HepG2 (cell line): Measurements from ENCODE around the gene TMEM151A. TPM values are rescaled to one million over a fixed set of nuclear protein-coding genes. Genes with fewer than 3 reads are reported as not detected.

ENCODE experiments used
- BCL6 ChIP-seq: IDR thresholded peaks from 2 replicates; pipeline ENCODE4 v1.6.1; 2016; ENCODE audit warnings: missing genetic modification reagents, missing compliant biosample characterization
- ERF ChIP-seq: IDR thresholded peaks from 2 replicates; pipeline ENCODE4 v1.6.1; 2018; ENCODE audit warnings: missing biosample characterization, missing genetic modification reagents
- HIC2 ChIP-seq: sonication (generic); formaldehyde crosslinking; IDR thresholded peaks from 2 replicates; pipeline ENCODE4 v1.9.0; 2022; ENCODE audit warnings: low read depth, missing genetic modification reagents
- MEIS1 ChIP-seq: sonication (generic); formaldehyde crosslinking; IDR thresholded peaks from 2 replicates; pipeline ENCODE4 v1.9.0; 2021; ENCODE audit warnings: mild to moderate bottlenecking, missing genetic modification reagents, moderate library complexity, borderline replicate concordance
- NRL ChIP-seq: sonication (generic); formaldehyde crosslinking; IDR thresholded peaks from 2 replicates; pipeline ENCODE4 v1.5.0; 2020; ENCODE audit warnings: missing genetic modification reagents, mild to moderate bottlenecking, moderate library complexity, borderline replicate concordance
- RBFOX2 ChIP-seq: fragments of 200-400 bp; formaldehyde crosslinking; IDR thresholded peaks from 2 replicates; pipeline ENCODE4 v1.6.1; 2017; ENCODE audit warnings: low read depth, mild to moderate bottlenecking, low read length
- ZNF207 ChIP-seq: fragments of 450-650 bp; IDR thresholded peaks from 2 replicates; pipeline ENCODE4 v1.6.1; 2016; ENCODE audit warnings: antibody characterized with exemption, borderline replicate concordance
- ZNF24 ChIP-seq: fragments of 450-650 bp; IDR thresholded peaks from 2 replicates; pipeline ENCODE4 v1.6.1; 2017; ENCODE audit warnings: antibody characterized with exemption, mild to moderate bottlenecking
- ZNF367 ChIP-seq: sonication (generic); formaldehyde crosslinking; IDR thresholded peaks from 2 replicates; pipeline ENCODE4 v1.4.0; 2020; ENCODE audit warnings: missing genetic modification reagents, borderline replicate concordance
- ZNF407 ChIP-seq: sonication (generic); formaldehyde crosslinking; IDR thresholded peaks from one replicate; pipeline ENCODE4 v1.5.1; 2020; ENCODE audit warnings: mild to moderate bottlenecking, missing genetic modification reagents; ENCODE audit errors: not compliant biosample characterization
- ZNF549 ChIP-seq: sonication (generic); formaldehyde crosslinking; IDR thresholded peaks from 2 replicates; pipeline ENCODE4 v1.5.0; 2020; ENCODE audit warnings: missing genetic modification reagents
- ZNF563 ChIP-seq: sonication (generic); formaldehyde crosslinking; IDR thresholded peaks from 2 replicates; pipeline ENCODE4 v1.8.0; 2022; ENCODE audit warnings: mild to moderate bottlenecking, moderate library complexity, missing genetic modification reagents
- ZNF770 ChIP-seq: sonication (generic); formaldehyde crosslinking; IDR thresholded peaks from 2 replicates; pipeline ENCODE4 v1.5.0; 2020; ENCODE audit warnings: mild to moderate bottlenecking, missing genetic modification reagents
- ZNF841 ChIP-seq: sonication (generic); formaldehyde crosslinking; IDR thresholded peaks from 2 replicates; pipeline ENCODE4 v1.8.1; 2023; ENCODE audit warnings: missing genetic modification reagents, borderline replicate concordance
- polyA plus RNA-seq, 8 experiments: library from polyadenylated mRNA; depleted of rRNA in 3 of 8; stranded (reverse) in 7 of 8; unstranded in 1 of 8; fragments of >200 nt; fragmentation: Illumina TruSeq in 4 of 8; extraction: Trizol in 4 of 8; gene quantifications; 2 replicates each; pipeline versions ENCODE4 v1.2.1 to v1.2.3, GENCODE V29; 2011 to 2016; ENCODE audit warnings: low read depth in 4 of 8, missing spikeins in 1 of 8, mixed read lengths in 1 of 8; ENCODE audit not compliant: insufficient read depth in 1 of 8
- total RNA-seq, 5 experiments: library from RNA; depleted of rRNA; stranded (reverse); fragments of >200 nt; fragmentation: Illumina TruSeq; extraction: Trizol; gene quantifications; 2 replicates each; pipeline ENCODE4 v1.2.3, GENCODE V29; 2016; ENCODE audit warnings: low read depth in 1 of 5

TMEM151A gene
- total and polyA plus RNA-seq, 2 of the 13 experiments (the other 11 are each of a cell fraction or from before 2014, with no cell fraction given), result 0.18 to 0.33 TPM

- TF ChIP-seq ZNF770 (CRISPR knock-in tag), result no peak
- peak; percentile 67 for TF ChIP-seq ERF
- TF ChIP-seq RBFOX2, result peak; percentile 58
- no peak for TF ChIP-seq ZNF367
- no peak for TF ChIP-seq ZNF841 (CRISPR knock-in tag)
- peak; percentile 29; the same call in 1 of the 2 replicates for TF ChIP-seq NRL (CRISPR knock-in tag)
- TF ChIP-seq ZNF207, result no peak
- peak; percentile 69 for TF ChIP-seq BCL6 (CRISPR knock-in tag)
- TF ChIP-seq ZNF563 (CRISPR knock-in tag), result peak; percentile 60
- TF ChIP-seq HIC2 (CRISPR knock-in tag), result peak; percentile 18; the same call in 1 of the 2 replicates
- no peak for TF ChIP-seq ZNF549 (CRISPR knock-in tag)
- no peak for TF ChIP-seq MEIS1 (CRISPR knock-in tag)
- 0 out of 2 replicates have a peak, but pooled peaks have one; percentile 23 for TF ChIP-seq ZNF24
- no peak for TF ChIP-seq ZNF407 (CRISPR knock-in tag)
Measured at GRCh38 chr11:66311965-66312548, 20.4 kb downstream of the TMEM151A start (continued).
